Colonic mucosa (tissue), 4 donors: ENCODE results near the gene PLEKHG7. TPM values are rescaled to one million over a fixed set of nuclear protein-coding genes. Genes with fewer than 3 reads are reported as not detected.

Experiments used
- DNase-seq: peaks from one replicate; pipeline ENCODE4 v3.0.0-alpha.2; 2020
- H3K27ac ChIP-seq: fragments of 200-600 bp; one replicate; pipeline ENCODE4 v1.8.0; 2021
- H3K27me3 ChIP-seq: fragments of 200-600 bp; one replicate; pipeline ENCODE4 v1.8.0; 2021
- H3K36me3 ChIP-seq: fragments of 200-600 bp; one replicate; pipeline ENCODE4 v1.8.0; 2021
- H3K4me1 ChIP-seq: fragments of 200-600 bp; one replicate; pipeline ENCODE4 v1.8.0; 2021; ENCODE audit warnings: mild to moderate bottlenecking
- H3K4me3 ChIP-seq: fragments of 200-600 bp; one replicate; pipeline ENCODE4 v1.8.0; 2021
- H3K9ac ChIP-seq, 2 donors: one replicate each; pipeline ENCODE4 v1.7.0; 2013; ENCODE audit warnings: control low read depth in 2 of 2, low read depth in 2 of 2, low read length in 2 of 2
- H3K9me3 ChIP-seq: fragments of 200-600 bp; one replicate; pipeline ENCODE4 v1.8.0; 2021
- intact Hi-C: fragments of 100-400 bp; cut with DNase I; formaldehyde crosslinking; loops from one replicate; pipeline ENCODE4 v1.14.1; 2022
- total RNA-seq, 2 donors: library from RNA; stranded (reverse); fragmentation: NEBNext Ultra II Directional in 1 of 2; extraction: Animal tissue kit (Norgen Biotek cat#: 25700) in 1 of 2; gene quantifications; one replicate each; pipeline ENCODE4 v1.2.1, GENCODE V29; 2021
- TF ChIP-seq, protein P1 (sequence below): fragments of 200-600 bp; IDR thresholded peaks from one replicate; pipeline ENCODE4 v1.8.0; 2022; ENCODE audit warnings: antibody characterized with exemption, mild to moderate bottlenecking
- donor health status: healthy.
- donor health status: DM: no; HTN: no; CAD: no.
- donor health status: DM: no; HTN: no; CAD: no.

PLEKHG7 gene
- total RNA-seq, 2 donors from 2014 or later: 0.32 to 0.59 TPM

GRCh38 chr12:92764831-92765230 lies 62.0 kb downstream of the PLEKHG7 start:
- no peaks in the 10 kb centered on the region for H3K27me3 ChIP-seq
- TF ChIP-seq, protein P1, sequence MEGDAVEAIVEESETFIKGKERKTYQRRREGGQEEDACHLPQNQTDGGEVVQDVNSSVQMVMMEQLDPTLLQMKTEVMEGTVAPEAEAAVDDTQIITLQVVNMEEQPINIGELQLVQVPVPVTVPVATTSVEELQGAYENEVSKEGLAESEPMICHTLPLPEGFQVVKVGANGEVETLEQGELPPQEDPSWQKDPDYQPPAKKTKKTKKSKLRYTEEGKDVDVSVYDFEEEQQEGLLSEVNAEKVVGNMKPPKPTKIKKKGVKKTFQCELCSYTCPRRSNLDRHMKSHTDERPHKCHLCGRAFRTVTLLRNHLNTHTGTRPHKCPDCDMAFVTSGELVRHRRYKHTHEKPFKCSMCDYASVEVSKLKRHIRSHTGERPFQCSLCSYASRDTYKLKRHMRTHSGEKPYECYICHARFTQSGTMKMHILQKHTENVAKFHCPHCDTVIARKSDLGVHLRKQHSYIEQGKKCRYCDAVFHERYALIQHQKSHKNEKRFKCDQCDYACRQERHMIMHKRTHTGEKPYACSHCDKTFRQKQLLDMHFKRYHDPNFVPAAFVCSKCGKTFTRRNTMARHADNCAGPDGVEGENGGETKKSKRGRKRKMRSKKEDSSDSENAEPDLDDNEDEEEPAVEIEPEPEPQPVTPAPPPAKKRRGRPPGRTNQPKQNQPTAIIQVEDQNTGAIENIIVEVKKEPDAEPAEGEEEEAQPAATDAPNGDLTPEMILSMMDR: no peak
- DNase-seq: no peak
- H3K27ac ChIP-seq: no peak overlapping the region
- H3K9ac ChIP-seq: no peak overlapping the region
- no peaks in the 10 kb centered on the region for H3K4me1 ChIP-seq
- intact Hi-C loops: no loop called here
- no peak overlapping the region for H3K4me3 ChIP-seq
- no peaks in the 10 kb centered on the region for H3K9me3 ChIP-seq
- no peaks in the 10 kb centered on the region for H3K36me3 ChIP-seq

DNA sequence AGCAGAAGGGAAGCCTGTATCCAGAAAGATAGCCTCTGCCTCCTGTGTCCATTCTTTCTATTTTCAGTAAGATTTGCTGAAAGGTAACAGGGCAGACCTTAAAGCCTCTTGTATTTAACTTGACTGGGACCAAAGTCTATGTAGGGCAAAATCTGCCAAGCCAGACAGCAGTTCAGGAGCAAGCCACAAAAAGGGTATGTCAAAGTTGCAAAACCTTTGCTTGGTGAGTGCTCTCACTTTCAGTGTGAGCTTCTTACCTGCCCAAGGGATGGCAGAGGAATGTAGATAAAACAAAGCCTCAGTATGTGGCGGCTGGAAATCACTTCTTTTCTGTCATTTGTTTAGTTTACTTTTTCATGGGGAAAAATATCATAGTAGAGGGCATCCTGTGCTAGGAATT lies 63.1 kb downstream of the PLEKHG7 start:
- TF ChIP-seq, protein P1: no peak
- Histone ChIP-seq H3K9ac (no peak overlapping the region), H3K27ac (no peak overlapping the region), H3K4me3 (no peak overlapping the region), H3K4me1 (no peaks in the 10 kb centered on the region), H3K36me3 (no peaks in the 10 kb centered on the region), H3K9me3 (no peaks in the 10 kb centered on the region), H3K27me3 (no peaks in the 10 kb centered on the region)
- no peak for DNase-seq
- intact Hi-C loops: no loop called here

GRCh38 chr12:92769124-92769901 lies 66.5 kb downstream of the PLEKHG7 start:
- H3K27me3 ChIP-seq: no peaks in the 10 kb centered on the region
- DNase-seq: no peak
- no peaks in the 10 kb centered on the region for H3K9me3 ChIP-seq
- H3K9ac ChIP-seq: no peak overlapping the region
- TF ChIP-seq, protein P1: no peak
- no peaks in the 10 kb centered on the region for H3K4me1 ChIP-seq
- intact Hi-C loops: no loop called here
- H3K4me3 ChIP-seq: no peak overlapping the region
- no peak overlapping the region for H3K27ac ChIP-seq
- H3K36me3 ChIP-seq: no peaks in the 10 kb centered on the region

- Histone ChIP-seq H3K27me3 (no peaks in the 10 kb centered on the region), H3K9ac (no peak overlapping the region), H3K4me1 (no peaks in the 10 kb centered on the region), H3K9me3 (no peaks in the 10 kb centered on the region), H3K4me3 (no peak overlapping the region), H3K36me3 (no peaks in the 10 kb centered on the region), H3K27ac (no peak overlapping the region)
- DNase-seq: no peak
- intact Hi-C loops: no loop called here
- TF ChIP-seq, protein P1: no peak
Measured at GRCh38 chr12:92771001-92771400, 68.2 kb downstream of the PLEKHG7 start.

DNA sequence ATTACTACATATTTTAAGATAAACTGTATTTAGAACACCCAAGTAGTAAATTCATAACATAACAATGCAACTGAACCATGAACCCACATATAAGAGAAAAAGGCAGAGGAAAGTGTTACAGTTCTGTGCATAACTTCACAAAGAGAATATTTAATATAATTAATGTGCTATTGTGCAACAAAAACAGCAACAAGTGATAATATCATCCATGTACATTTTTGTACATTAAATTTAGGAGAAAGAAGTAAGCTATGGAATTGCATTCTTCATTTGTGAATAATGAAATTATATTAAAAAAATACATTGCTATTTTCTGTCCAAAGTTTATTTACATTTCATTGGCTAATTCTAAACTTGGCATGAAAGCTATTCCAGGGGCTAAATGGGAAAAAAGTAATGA lies 72.6 kb downstream of the PLEKHG7 start:
- Histone ChIP-seq H3K9me3 (no peaks in the 10 kb centered on the region), H3K27me3 (no peaks in the 10 kb centered on the region), H3K36me3 (peaks cover 5% of the 10 kb centered on the region), H3K4me1 (no peaks in the 10 kb centered on the region), H3K27ac (no peak overlapping the region), H3K4me3 (no peak overlapping the region), H3K9ac (no peak overlapping the region)
- DNase-seq: no peak
- intact Hi-C loops: no loop called here
- TF ChIP-seq, protein P1: no peak
